ENCODE measurements around the gene CCDC188. TPM values are rescaled to one million over a fixed set of nuclear protein-coding genes. Genes with fewer than 3 reads are reported as not detected.

Gene CCDC188
- total RNA-seq, 1 donor from 2014 or later: 4.3 TPM

GRCh38 chr22:20126284-20127029 is 24.4 kb downstream of the CCDC188 start:
- Mint-ChIP-seq H3K4me1 (ENCODE audit: unreplicated experiment) (no peaks in the 10 kb centered on the region), H3K36me3 (no peaks in the 10 kb centered on the region), H3K9me3 (no peaks in the 10 kb centered on the region), H3K4me3 (no peak overlapping the region), H3K27ac (no peak overlapping the region), H3K27me3 (no peaks in the 10 kb centered on the region)
- TF ChIP-seq, protein P1, sequence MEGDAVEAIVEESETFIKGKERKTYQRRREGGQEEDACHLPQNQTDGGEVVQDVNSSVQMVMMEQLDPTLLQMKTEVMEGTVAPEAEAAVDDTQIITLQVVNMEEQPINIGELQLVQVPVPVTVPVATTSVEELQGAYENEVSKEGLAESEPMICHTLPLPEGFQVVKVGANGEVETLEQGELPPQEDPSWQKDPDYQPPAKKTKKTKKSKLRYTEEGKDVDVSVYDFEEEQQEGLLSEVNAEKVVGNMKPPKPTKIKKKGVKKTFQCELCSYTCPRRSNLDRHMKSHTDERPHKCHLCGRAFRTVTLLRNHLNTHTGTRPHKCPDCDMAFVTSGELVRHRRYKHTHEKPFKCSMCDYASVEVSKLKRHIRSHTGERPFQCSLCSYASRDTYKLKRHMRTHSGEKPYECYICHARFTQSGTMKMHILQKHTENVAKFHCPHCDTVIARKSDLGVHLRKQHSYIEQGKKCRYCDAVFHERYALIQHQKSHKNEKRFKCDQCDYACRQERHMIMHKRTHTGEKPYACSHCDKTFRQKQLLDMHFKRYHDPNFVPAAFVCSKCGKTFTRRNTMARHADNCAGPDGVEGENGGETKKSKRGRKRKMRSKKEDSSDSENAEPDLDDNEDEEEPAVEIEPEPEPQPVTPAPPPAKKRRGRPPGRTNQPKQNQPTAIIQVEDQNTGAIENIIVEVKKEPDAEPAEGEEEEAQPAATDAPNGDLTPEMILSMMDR (conservative IDR thresholded peaks at IDR 0.05): no peak
- no peak for DNase-seq (ENCODE audit: extremely low spot score, unreplicated experiment)

GRCh38 chr22:20125201-20126174 is 25.4 kb downstream of the CCDC188 start:
- Mint-ChIP-seq H3K27ac (no peak overlapping the region), H3K9me3 (no peaks in the 10 kb centered on the region), H3K4me1 (ENCODE audit: unreplicated experiment) (no peaks in the 10 kb centered on the region), H3K4me3 (no peak overlapping the region), H3K36me3 (no peaks in the 10 kb centered on the region), H3K27me3 (no peaks in the 10 kb centered on the region)
- TF ChIP-seq, protein P1 (conservative IDR thresholded peaks at IDR 0.05): no peak
- DNase-seq (ENCODE audit: extremely low spot score, unreplicated experiment): no peak

GRCh38 chr22:20124083-20124787 is 26.6 kb downstream of the CCDC188 start:
- Mint-ChIP-seq H3K27ac (no peak overlapping the region), H3K4me3 (no peak overlapping the region), H3K27me3 (no peaks in the 10 kb centered on the region), H3K4me1 (ENCODE audit: unreplicated experiment) (no peaks in the 10 kb centered on the region), H3K36me3 (peaks cover 3% of the 10 kb centered on the region), H3K9me3 (no peaks in the 10 kb centered on the region)
- DNase-seq (ENCODE audit: extremely low spot score, unreplicated experiment): no peak
- TF ChIP-seq, protein P1 (conservative IDR thresholded peaks at IDR 0.05): no peak

DNA sequence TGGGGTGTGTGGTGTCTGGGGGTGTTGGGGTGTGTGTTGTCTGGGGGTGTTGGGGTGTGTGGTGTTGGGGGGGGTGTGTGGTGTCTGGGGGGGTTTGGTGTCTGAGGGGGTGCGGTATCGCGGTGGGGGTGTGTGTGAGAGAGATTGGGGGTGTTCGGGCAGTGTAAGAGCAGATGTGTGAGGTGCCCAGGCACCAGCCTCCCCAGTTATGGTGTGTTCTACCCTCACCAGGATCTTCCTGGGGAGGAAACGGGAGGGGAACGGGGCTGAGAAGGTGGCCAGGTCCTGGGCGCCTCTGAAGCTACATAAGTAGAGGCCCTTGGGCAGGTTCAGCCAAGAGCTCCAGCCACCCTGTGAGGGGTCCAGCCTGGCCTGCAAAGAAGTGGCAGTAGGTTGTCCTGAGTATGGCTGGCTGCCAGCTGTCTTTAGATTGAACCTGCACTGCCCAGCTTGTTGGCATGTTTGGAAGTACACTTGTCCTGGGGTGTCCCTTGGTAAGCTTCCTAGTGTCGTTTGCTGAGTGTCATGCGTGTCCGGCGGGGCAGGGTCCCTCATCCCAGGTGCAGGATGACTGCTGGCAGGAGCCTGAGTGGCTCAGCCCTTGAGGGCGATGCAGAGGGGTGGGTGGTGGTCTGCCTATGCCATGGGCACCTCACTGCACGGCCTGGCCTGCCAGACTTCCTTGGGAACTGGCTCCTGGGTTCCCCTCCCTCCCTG is 27.3 kb downstream of the CCDC188 start:
- Mint-ChIP-seq H3K36me3 (peaks cover 6% of the 10 kb centered on the region), H3K4me1 (ENCODE audit: unreplicated experiment) (peaks cover 4% of the 10 kb centered on the region), H3K27ac (no peak overlapping the region), H3K4me3 (no peak overlapping the region), H3K9me3 (no peaks in the 10 kb centered on the region), H3K27me3 (no peaks in the 10 kb centered on the region)
- TF ChIP-seq, protein P1 (conservative IDR thresholded peaks at IDR 0.05): no peak
- DNase-seq (ENCODE audit: extremely low spot score, unreplicated experiment): no peak

Data from type B pancreatic cell (in vitro differentiated cells).